K562 (cell line): ENCODE data around the gene NF1. TPM values are rescaled to one million over a fixed set of nuclear protein-coding genes. Genes with fewer than 3 reads are reported as not detected.
A peak's percentile ranks its signal among the peaks of the same experiment; 100 is the strongest.

Experiments
- ATF1 ChIP-seq, 2 experiments: fragments of 450-650 bp in 1 of 2; IDR thresholded peaks; 2 replicates each; pipeline ENCODE4 v1.6.1; 2016; ENCODE audit warnings: missing compliant biosample characterization in 1 of 2, missing genetic modification characterization in 1 of 2
- ATF2 ChIP-seq: sonication (generic); formaldehyde crosslinking; IDR thresholded peaks from 2 replicates; pipeline ENCODE4 v1.8.1; 2022; ENCODE audit warnings: missing genetic modification reagents
- BRF2 ChIP-seq: IDR thresholded peaks from 3 replicates; pipeline ENCODE4 v1.6.1; 2011; ENCODE audit warnings: borderline replicate concordance, mild to moderate bottlenecking; ENCODE audit not compliant: insufficient read length, insufficient read depth
- CBFB ChIP-seq: sonication (generic); formaldehyde crosslinking; IDR thresholded peaks from 2 replicates; pipeline ENCODE4 v1.4.0; 2020; ENCODE audit warnings: mild to moderate bottlenecking, missing genetic modification reagents
- CEBPG ChIP-seq, 3 experiments: fragments of 200-800 bp in 1 of 3; sonication (Bioruptor generic) in 1 of 3; sonication (generic) in 1 of 3; formaldehyde crosslinking in 1 of 3; IDR thresholded peaks in 2 of 3; conservative IDR thresholded peaks in 1 of 3; 2 replicates each; pipeline versions ENCODE4 v1.6.1 to v1.8.0; 2016 to 2022; ENCODE audit warnings: missing compliant biosample characterization in 2 of 3, missing genetic modification characterization in 2 of 3, mild to moderate bottlenecking in 1 of 3, missing genetic modification reagents in 1 of 3
- CREB3 ChIP-seq: fragments of 450-650 bp; conservative IDR thresholded peaks from 2 replicates; pipeline ENCODE4 v1.6.1; 2016; ENCODE audit warnings: missing genetic modification characterization, low read depth, mild to moderate bottlenecking, missing compliant biosample characterization, moderate library complexity
- E2F3 ChIP-seq: fragments of 250-450 bp; sonication (Bioruptor Pico); IDR thresholded peaks from 2 replicates; pipeline ENCODE4 v1.4.0; 2020; ENCODE audit warnings: mild to moderate bottlenecking
- EWSR1 ChIP-seq: fragments of 450-650 bp; IDR thresholded peaks from 2 replicates; pipeline ENCODE4 v1.6.1; 2018; ENCODE audit warnings: borderline replicate concordance, mild to moderate bottlenecking, low read depth, moderate library complexity; ENCODE audit not compliant: partially characterized antibody
- GABPB2 ChIP-seq: fragments of 250-450 bp; sonication (Bioruptor Pico); conservative IDR thresholded peaks from 2 replicates; pipeline ENCODE4 v1.5.1; 2021; ENCODE audit warnings: mild to moderate bottlenecking
- NFXL1 ChIP-seq: fragments of 450-650 bp; formaldehyde crosslinking; IDR thresholded peaks from 2 replicates; pipeline ENCODE4 v1.4.0; 2021; ENCODE audit warnings: mild to moderate bottlenecking
- PRMT5 ChIP-seq: sonication (generic); formaldehyde crosslinking; IDR thresholded peaks from 2 replicates; pipeline ENCODE4 v1.5.0; 2020; ENCODE audit warnings: missing genetic modification reagents
- PTTG1 ChIP-seq: fragments of 450-650 bp; IDR thresholded peaks from 2 replicates; pipeline ENCODE4 v1.6.1; 2016; ENCODE audit warnings: low read depth, mild to moderate bottlenecking, missing genetic modification characterization, missing compliant biosample characterization
- RBM17 ChIP-seq: fragments of 200-400 bp; formaldehyde crosslinking; IDR thresholded peaks from 2 replicates; pipeline ENCODE4 v1.6.1; 2017; ENCODE audit warnings: low read depth, mild to moderate bottlenecking, low read length, borderline replicate concordance
- SIN3B ChIP-seq: fragments of 450-650 bp; IDR thresholded peaks from 2 replicates; pipeline ENCODE4 v1.6.1; 2017; ENCODE audit warnings: low read depth, mild to moderate bottlenecking, moderate library complexity
- ZBTB8A ChIP-seq: fragments of 450-650 bp; IDR thresholded peaks from 2 replicates; pipeline ENCODE4 v1.6.1; 2018; ENCODE audit warnings: mild to moderate bottlenecking, moderate library complexity; ENCODE audit not compliant: partially characterized antibody
- ZNF584 ChIP-seq: fragments of 200-800 bp; sonication (Bioruptor generic); IDR thresholded peaks from 2 replicates; pipeline ENCODE4 v1.6.1; 2016; ENCODE audit warnings: low read depth, mild to moderate bottlenecking, missing genetic modification characterization, missing compliant biosample characterization
- polyA plus RNA-seq, 8 experiments: library from polyadenylated mRNA; depleted of rRNA in 4 of 8; stranded (reverse) in 5 of 8; unstranded in 3 of 8; fragments of >200 nt; fragmentation: Nextera tagmentation in 2 of 8; fragmentation: Illumina TruSeq in 1 of 8; extraction: Ambion mirVana in 2 of 8; extraction: Trizol in 1 of 8; gene quantifications; 2 replicates each; pipeline versions ENCODE4 v1.2.1 to v1.2.3, GENCODE V29; 2011 to 2014; ENCODE audit warnings: inconsistent platforms in 1 of 8, missing spikeins in 1 of 8
- total RNA-seq, 7 experiments: library from RNA; depleted of rRNA in 6 of 7; stranded (reverse); fragments of >200 nt in 6 of 7; fragmentation: Illumina TruSeq in 2 of 7; extraction: Trizol in 2 of 7; gene quantifications; 2 replicates each; pipeline versions ENCODE4 v1.2.1 to v1.2.3, GENCODE V29; 2011 to 2021; ENCODE audit warnings: low replicate concordance in 1 of 7
- TF ChIP-seq, protein P1 (sequence below): sonication (generic); formaldehyde crosslinking; IDR thresholded peaks from 2 replicates; pipeline ENCODE4 v1.8.0; 2022; ENCODE audit warnings: missing genetic modification reagents, mild to moderate bottlenecking, borderline replicate concordance
- TF ChIP-seq, protein P2 (sequence below): sonication (generic); IDR thresholded peaks from 2 replicates; pipeline ENCODE4 v1.6.1; 2016

NF1 gene
- total and polyA plus RNA-seq, 9 of the 15 experiments (the other 6 are each of a cell fraction or from before 2014, with no cell fraction given) = 3.4 to 41.9 (median 24.3) TPM

GRCh38 chr17:31094600-31095235 is at the start of gene NF1 (continued):
- no peak for TF ChIP-seq BRF2
- TF ChIP-seq CEBPG (CRISPR knock-in tag; IDR thresholded peaks at IDR 0.05) = no peak
- no peak; a peak in 1 of 4 replicates for TF ChIP-seq CEBPG (tag; conservative IDR thresholded peaks at IDR 0.05 in 1 of 2, IDR thresholded peaks at IDR 0.05 in 1 of 2)
- TF ChIP-seq, protein P1, sequence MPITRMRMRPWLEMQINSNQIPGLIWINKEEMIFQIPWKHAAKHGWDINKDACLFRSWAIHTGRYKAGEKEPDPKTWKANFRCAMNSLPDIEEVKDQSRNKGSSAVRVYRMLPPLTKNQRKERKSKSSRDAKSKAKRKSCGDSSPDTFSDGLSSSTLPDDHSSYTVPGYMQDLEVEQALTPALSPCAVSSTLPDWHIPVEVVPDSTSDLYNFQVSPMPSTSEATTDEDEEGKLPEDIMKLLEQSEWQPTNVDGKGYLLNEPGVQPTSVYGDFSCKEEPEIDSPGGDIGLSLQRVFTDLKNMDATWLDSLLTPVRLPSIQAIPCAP (CRISPR knock-in tag) = no peak
- no peak for TF ChIP-seq CBFB (CRISPR knock-in tag)
- TF ChIP-seq RBM17 = no peak
- TF ChIP-seq EWSR1 = no peak
- no peak for TF ChIP-seq PTTG1 (tag)
- TF ChIP-seq PRMT5 (CRISPR knock-in tag) = no peak
- peak; percentile 62; the same call in 1 of the 2 replicates for TF ChIP-seq ATF1 (CRISPR knock-in tag; IDR thresholded peaks at IDR 0.05)
- peak; percentile 86 for TF ChIP-seq ATF1 (tag; IDR thresholded peaks at IDR 0.05)
- TF ChIP-seq ZBTB8A = no peak
- peak; percentile 35; the same call in 1 of the 2 replicates for TF ChIP-seq ZNF584
- no peak for TF ChIP-seq NFXL1 (CRISPR knock-in tag)
- TF ChIP-seq E2F3 = no peak
- no peak for TF ChIP-seq CREB3 (tag)
- TF ChIP-seq ATF2 (CRISPR knock-in tag) = peak; percentile 94
- TF ChIP-seq, protein P2, sequence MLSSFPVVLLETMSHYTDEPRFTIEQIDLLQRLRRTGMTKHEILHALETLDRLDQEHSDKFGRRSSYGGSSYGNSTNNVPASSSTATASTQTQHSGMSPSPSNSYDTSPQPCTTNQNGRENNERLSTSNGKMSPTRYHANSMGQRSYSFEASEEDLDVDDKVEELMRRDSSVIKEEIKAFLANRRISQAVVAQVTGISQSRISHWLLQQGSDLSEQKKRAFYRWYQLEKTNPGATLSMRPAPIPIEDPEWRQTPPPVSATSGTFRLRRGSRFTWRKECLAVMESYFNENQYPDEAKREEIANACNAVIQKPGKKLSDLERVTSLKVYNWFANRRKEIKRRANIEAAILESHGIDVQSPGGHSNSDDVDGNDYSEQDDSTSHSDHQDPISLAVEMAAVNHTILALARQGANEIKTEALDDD = no peak
- TF ChIP-seq GABPB2 (CRISPR knock-in tag) = no peak
- TF ChIP-seq SIN3B = no peak
